ENCODE results near the gene ATP2B1.
A peak's percentile ranks its signal among the peaks of the same experiment; 100 is the strongest.
"Not testable (repeated sequence)": the region's sequence is repeated elsewhere in the genome, so short reads cannot be mapped to it uniquely, and the experiment has no call there.

Gene ATP2B1

GRCh38 chr12:89712706-89713105 is 4.1 kb upstream of the ATP2B1 start:
- no peak for DNase-seq (ENCODE audit: low read depth in 2 of 2)

- no peak for DNase-seq (ENCODE audit: low read depth in 2 of 2)
Measured at GRCh38 chr12:89710873-89711750, 2.5 kb upstream of the ATP2B1 start.

GRCh38 chr12:89709995-89710872 is 1.6 kb upstream of the ATP2B1 start:
- DNase-seq (ENCODE audit: low read depth in 2 of 2): peak; percentile 17 to 33

GRCh38 chr12:89709157-89709994 is 738 bp upstream of the ATP2B1 start:
- peak; percentile 96 to 99 for DNase-seq (ENCODE audit: low read depth in 2 of 2)

- DNase-seq (ENCODE audit: low read depth in 2 of 2): peak; percentile 34 to 35
Measured at GRCh38 chr12:89707703-89708564, 704 bp downstream of the ATP2B1 start.

GRCh38 chr12:89706986-89707702 is 1.5 kb downstream of the ATP2B1 start:
- no peak for DNase-seq (ENCODE audit: low read depth in 2 of 2)

GRCh38 chr12:89706551-89706950 is 2.1 kb downstream of the ATP2B1 start:
- no peak for DNase-seq (ENCODE audit: low read depth in 2 of 2)

- DNase-seq (ENCODE audit: low read depth in 2 of 2): no peak
Measured at GRCh38 chr12:89704457-89704856, 4.2 kb downstream of the ATP2B1 start.

GRCh38 chr12:89703768-89704167 is 4.9 kb downstream of the ATP2B1 start:
- no peak for DNase-seq (ENCODE audit: low read depth in 2 of 2)

- no peak for DNase-seq (ENCODE audit: low read depth in 2 of 2)
Measured at GRCh38 chr12:89702503-89702902, 6.1 kb downstream of the ATP2B1 start.

- DNase-seq (ENCODE audit: low read depth in 2 of 2): no peak
Measured at GRCh38 chr12:89701606-89702206, 6.9 kb downstream of the ATP2B1 start.

- no peak for DNase-seq (ENCODE audit: low read depth in 2 of 2)
Measured at GRCh38 chr12:89700191-89700810, 8.3 kb downstream of the ATP2B1 start.

GRCh38 chr12:89698607-89699006 is 10.0 kb downstream of the ATP2B1 start:
- no peak for DNase-seq (ENCODE audit: low read depth in 2 of 2)

GRCh38 chr12:89697728-89698127 is 10.9 kb downstream of the ATP2B1 start:
- DNase-seq (ENCODE audit: low read depth in 2 of 2): not testable (repeated sequence)

- DNase-seq (ENCODE audit: low read depth in 2 of 2): no peak
Measured at GRCh38 chr12:89697296-89697695, 11.3 kb downstream of the ATP2B1 start.

- DNase-seq (ENCODE audit: low read depth in 2 of 2): no peak
Measured at GRCh38 chr12:89695830-89696229, 12.8 kb downstream of the ATP2B1 start.

- no peak for DNase-seq (ENCODE audit: low read depth in 2 of 2)
Measured at GRCh38 chr12:89695100-89695499, 13.5 kb downstream of the ATP2B1 start.

- no peak for DNase-seq (ENCODE audit: low read depth in 2 of 2)
Measured at GRCh38 chr12:89694542-89694941, 14.1 kb downstream of the ATP2B1 start.

GRCh38 chr12:89693639-89694202 is 14.9 kb downstream of the ATP2B1 start:
- DNase-seq (ENCODE audit: low read depth in 2 of 2): no peak

Measured in stimulated activated CD4-positive, alpha-beta T cell treated with anti-CD3 and anti-CD28 coated beads, Interleukin-1b, Interleukin-23, amount 100 ng/mL, for 4 hours (primary cell).